Adipocyte (in vitro differentiated cells): Measurements from ENCODE around the gene SMAD2.
"Not testable (repeated sequence)": the region's sequence is repeated elsewhere in the genome, so short reads cannot be mapped to it uniquely, and the experiment has no call there.

Source experiments
- DNase-seq: peaks from one replicate; pipeline ENCODE4 v3.0.0-alpha.2; 2015; ENCODE audit warnings: low read depth
- H3K27me3 ChIP-seq: replicated peaks from 2 replicates; pipeline ENCODE4 v1.7.0; 2013; ENCODE audit warnings: mild to moderate bottlenecking, low read length, moderate library complexity; ENCODE audit not compliant: control insufficient read depth, insufficient read depth
- H3K36me3 ChIP-seq: 2 replicates; pipeline ENCODE4 v1.7.0; 2013; ENCODE audit warnings: low read length, mild to moderate bottlenecking, moderate library complexity; ENCODE audit not compliant: control insufficient read depth, insufficient read depth, severe bottlenecking
- H3K4me1 ChIP-seq: 2 replicates; pipeline ENCODE4 v1.7.0; 2013; ENCODE audit warnings: mild to moderate bottlenecking, low read length, moderate library complexity; ENCODE audit not compliant: control insufficient read depth, insufficient read depth
- H3K4me3 ChIP-seq: 2 replicates; pipeline ENCODE4 v1.7.0; 2013; ENCODE audit warnings: mild to moderate bottlenecking, low read length, moderate library complexity
- H3K9ac ChIP-seq: 2 replicates; pipeline ENCODE4 v1.7.0; 2013; ENCODE audit warnings: mild to moderate bottlenecking, low read length, moderate library complexity
- H3K9me3 ChIP-seq: 2 replicates; pipeline ENCODE4 v1.7.0; 2013; ENCODE audit warnings: mild to moderate bottlenecking, low read length, moderate library complexity; ENCODE audit not compliant: control insufficient read depth

The SMAD2 gene

DNA sequence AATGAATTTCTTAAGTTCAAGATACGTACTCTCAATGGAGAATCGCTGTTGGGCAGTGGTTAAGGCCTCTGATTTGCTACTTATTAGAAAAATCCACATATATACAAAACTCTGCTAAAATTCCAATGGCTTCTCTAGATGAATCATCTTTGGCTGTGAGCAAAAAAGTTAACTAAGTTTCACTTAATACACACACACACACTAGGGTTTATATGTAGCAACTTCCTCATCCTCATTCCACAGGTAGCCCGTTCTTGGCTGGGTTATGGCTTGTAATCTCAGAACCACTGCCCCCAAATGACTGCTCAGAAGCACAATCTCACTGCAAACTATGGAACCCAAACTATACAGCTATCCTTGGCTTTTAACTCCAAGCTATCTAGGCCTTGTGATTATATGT lies 99.7 kb downstream of the SMAD2 start:
- Histone ChIP-seq H3K27me3 (no peaks in the 10 kb centered on the region), H3K4me1 (peaks cover 12% of the 10 kb centered on the region), H3K9me3 (no peaks in the 10 kb centered on the region), H3K4me3 (no peak overlapping the region), H3K9ac (no peak overlapping the region), H3K36me3 (peaks cover 26% of the 10 kb centered on the region)
- no peak for DNase-seq

DNA sequence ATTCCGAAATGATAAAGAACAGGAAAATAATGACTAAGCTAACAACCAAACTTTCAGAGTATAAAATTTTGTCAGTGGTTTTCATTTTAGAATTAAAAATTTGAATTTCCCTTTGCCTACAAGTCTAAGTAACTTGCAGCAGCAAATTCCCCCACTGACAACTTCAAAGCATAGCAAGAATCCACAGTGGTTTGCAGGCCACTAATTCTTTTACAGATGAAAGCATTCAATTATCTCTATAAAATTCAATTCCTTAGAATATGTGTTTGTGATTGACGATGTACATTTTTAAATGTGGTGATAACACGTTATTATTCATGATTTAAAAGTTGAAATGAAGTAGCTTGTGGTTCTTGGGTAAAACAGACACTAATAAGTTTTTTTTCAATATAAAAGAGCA lies 100.6 kb downstream of the SMAD2 start:
- H3K9ac ChIP-seq = no peak overlapping the region

DNA sequence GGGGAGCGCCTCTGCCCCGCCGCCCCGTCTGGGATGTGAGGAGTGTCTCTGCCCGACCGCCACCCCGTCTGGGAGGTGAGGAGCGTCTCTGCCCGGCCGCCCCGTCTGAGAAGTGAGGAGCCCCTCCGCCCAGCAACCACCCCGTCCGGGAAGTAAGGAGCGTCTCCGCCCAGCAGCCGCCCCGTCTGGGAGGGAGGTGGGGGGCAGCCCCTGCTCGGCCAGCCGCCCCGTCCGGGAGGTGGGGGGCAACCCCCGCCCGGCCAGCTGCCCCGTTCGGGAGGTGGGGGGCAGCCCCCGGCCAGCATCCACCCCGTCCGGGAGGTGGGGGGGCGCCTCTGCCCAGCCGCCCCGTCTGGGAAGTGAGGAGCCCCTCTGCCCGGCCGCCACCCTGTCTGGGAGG lies 102.4 kb downstream of the SMAD2 start:
- peaks cover 12% of the 10 kb centered on the region for H3K4me1 ChIP-seq
- not testable (repeated sequence) for H3K9me3 ChIP-seq, H3K9ac ChIP-seq, H3K4me3 ChIP-seq, H3K36me3 ChIP-seq, H3K27me3 ChIP-seq, DNase-seq

More for the DNA sequence above, 100.6 kb downstream of the SMAD2 start:
- H3K9me3 ChIP-seq = no peaks in the 10 kb centered on the region
- H3K27me3 ChIP-seq = no peaks in the 10 kb centered on the region
- no peak overlapping the region for H3K4me3 ChIP-seq
- DNase-seq = no peak
- peaks cover 12% of the 10 kb centered on the region for H3K4me1 ChIP-seq
- peaks cover 21% of the 10 kb centered on the region for H3K36me3 ChIP-seq

DNA sequence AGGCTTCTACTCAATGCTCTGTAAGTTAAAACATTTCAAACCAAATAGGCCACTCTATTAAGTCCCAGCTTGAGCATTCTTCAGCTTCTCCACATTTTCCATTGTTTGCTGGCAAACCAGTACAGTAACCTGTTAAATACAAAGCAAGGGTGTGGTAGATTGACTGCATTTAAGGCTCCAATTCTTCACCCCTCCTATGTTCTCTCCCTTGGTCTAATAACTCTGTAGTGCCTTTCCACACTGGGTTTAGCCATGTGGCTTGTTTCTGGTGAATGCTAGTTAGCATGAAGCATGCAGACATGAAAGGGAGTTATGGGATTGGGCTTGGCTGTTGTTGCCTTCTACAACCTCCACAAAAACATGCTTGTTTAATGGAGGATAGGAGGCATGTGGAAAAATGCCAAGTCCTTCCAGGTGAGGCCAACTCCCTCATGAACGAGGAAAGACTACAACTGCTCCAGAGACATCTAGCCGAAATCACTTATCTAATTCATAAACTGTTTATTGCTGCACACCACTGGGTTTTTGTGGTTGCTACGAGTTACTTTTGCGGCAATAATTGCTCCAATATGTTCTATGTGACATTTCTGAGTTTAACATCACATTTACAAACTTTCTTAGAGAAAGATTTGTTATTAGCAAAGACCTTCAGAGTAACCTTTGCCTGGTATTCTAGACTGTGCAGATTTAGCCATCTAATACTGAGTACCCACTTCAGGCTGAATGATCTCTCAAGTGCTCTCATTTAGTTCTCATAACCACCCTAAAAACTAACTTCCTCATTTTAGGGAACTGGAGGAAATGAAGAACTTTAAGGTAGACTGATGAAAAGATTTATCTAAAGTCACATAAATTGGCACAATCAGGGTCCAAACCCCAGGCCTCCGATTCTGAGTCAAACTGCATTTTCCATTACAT lies 104.0 kb downstream of the SMAD2 start:
- Histone ChIP-seq H3K9ac (no peak overlapping the region), H3K4me3 (no peak overlapping the region), H3K27me3 (no peaks in the 10 kb centered on the region), H3K9me3 (no peaks in the 10 kb centered on the region), H3K36me3 (peaks cover 5% of the 10 kb centered on the region), H3K4me1 (no peaks in the 10 kb centered on the region)
- no peak for DNase-seq

DNA sequence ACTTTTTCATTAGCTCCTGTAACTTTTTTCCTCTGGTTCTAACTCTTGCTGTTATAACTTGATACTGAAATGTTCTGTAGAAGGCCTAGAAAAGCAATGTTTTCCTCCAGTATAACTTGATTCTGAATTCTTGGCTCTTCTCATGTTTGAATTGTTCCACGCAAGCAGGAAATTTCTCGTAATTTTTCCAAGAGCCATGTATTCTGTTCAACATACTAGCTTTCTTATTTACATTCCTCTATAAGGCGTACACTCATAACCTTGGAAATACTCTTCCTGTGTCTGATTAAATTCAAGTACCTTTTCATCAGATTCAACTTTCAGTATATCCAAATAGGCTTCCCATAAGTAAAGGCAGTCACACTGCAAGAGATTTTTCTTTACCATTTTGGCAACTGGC lies 109.1 kb downstream of the SMAD2 start:
- Histone ChIP-seq H3K27me3 (no peaks in the 10 kb centered on the region), H3K9ac (no peak overlapping the region), H3K9me3 (no peaks in the 10 kb centered on the region), H3K36me3 (no peaks in the 10 kb centered on the region), H3K4me3 (no peak overlapping the region), H3K4me1 (peaks cover 10% of the 10 kb centered on the region)
- no peak for DNase-seq

DNA sequence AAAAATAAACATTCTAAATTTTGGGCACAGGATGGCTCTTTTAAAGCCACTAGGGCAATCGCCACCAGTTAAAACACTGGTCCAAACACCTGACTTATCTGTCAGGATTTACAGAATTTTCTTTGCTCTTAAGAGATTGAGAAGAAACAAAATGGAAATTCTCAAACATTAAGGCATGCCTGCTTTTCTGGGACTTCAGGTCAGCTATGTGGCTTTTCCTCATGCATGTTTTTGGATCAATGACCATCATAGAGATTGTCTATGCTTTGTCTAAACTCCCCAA lies 112.7 kb downstream of the SMAD2 start:
- Histone ChIP-seq H3K27me3 (no peaks in the 10 kb centered on the region), H3K4me3 (peak overlapping the region; percentile 74), H3K36me3 (no peaks in the 10 kb centered on the region), H3K9me3 (no peaks in the 10 kb centered on the region), H3K9ac (peak overlapping the region; percentile 56), H3K4me1 (peaks cover 10% of the 10 kb centered on the region)
- DNase-seq = no peak

DNA sequence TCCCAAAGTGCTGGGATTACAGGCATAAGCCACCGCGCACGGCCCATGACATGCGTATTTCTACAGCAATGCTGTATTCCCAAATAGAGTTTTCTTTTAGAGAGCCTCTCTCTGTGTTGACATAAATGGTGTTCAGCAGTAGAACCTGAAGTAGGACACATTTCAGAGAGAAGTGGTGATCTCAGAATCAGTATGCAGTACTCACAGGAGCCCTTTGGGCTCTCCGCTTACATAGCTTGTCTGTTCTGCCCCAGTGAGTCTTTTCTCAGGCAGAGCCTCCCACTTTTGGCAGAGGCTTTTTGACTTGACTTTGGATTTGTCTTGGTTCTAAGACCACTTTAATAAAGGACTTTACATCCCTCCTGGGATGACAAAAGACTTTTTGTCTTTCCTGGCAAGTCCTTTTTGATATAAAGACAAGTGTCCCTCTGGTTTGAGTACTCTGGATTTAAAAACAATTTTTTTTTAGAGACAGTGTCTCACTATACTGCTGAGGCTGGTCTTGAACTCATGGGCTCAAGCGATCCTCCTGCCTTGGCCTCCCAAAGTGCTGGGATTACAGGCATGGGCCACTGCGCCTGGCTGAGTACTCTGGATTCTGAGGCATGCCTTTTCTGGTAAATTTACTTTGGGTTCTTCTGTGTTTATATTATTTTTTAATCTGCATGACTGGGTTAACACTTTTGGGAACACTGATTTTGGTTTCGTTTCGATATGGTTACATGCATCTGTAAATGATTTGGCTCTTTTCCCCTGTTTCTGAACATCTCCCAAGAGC lies 113.3 kb downstream of the SMAD2 start:
- Histone ChIP-seq H3K4me3 (peak overlapping the region; percentile 74), H3K4me1 (peaks cover 10% of the 10 kb centered on the region), H3K9me3 (no peaks in the 10 kb centered on the region), H3K36me3 (no peaks in the 10 kb centered on the region), H3K9ac (peak overlapping the region; percentile 56), H3K27me3 (no peaks in the 10 kb centered on the region)
- peak; percentile 36 for DNase-seq

DNA sequence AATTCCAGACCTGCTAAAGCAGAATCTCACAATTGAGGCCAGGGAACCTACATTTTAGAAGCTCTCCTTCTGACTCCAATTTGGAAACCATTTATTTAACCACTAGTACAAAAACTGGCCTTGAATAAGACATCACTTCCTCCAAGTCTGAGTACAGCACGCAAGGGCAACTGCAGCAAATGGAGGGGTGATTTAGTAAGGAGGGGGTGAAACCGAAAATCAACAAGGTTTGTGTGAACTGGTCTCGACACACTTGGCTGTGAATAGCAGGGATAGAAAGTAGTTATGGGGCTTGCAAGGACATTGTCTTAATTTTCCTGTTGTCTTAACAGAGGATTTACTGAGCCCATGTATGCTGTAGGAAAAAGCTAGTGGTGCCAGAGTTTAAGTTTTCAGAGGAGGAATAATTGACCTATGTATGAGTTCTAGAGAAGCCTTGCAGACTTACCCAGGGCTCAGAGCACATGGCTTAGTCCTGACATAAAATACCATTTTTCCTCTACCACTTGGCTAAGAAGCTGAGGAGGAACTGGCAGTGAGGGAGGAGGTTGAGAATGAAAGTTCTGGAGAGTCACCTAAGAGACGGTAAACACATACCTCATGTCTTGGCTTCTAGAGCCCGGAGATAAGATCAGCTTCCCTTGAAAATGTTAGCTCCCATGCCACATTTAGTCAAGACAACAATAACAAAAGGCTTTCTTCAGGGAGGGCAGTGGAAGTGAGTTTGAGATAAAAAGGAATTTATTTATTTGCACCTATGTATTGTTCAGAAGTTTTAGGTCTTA lies 114.8 kb downstream of the SMAD2 start:
- Histone ChIP-seq H3K36me3 (no peaks in the 10 kb centered on the region), H3K4me1 (peaks cover 10% of the 10 kb centered on the region), H3K27me3 (no peaks in the 10 kb centered on the region), H3K9ac (no peak overlapping the region), H3K9me3 (no peaks in the 10 kb centered on the region), H3K4me3 (no peak overlapping the region)
- DNase-seq = no peak

DNA sequence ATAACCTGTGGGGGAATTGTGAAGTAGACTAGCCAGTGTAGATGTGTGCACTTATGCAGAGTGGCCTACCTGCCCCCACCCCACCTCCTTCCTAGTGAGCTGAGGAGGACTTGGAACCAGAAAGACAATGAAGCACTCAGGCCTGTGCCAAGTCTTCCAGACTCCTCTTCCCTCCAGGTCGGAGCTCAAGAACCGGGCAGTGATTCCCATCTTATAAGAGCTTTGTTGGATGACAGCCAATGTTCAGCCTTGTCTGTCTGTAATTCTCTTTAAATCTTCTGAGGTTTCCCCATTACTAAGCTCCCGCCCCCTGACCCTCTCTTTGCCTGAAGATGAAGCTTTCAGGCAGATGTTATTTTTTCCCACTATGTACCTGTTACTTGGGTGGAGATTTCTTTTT lies 121.0 kb downstream of the SMAD2 start:
- Histone ChIP-seq H3K9ac (no peak overlapping the region), H3K4me1 (no peaks in the 10 kb centered on the region), H3K27me3 (no peaks in the 10 kb centered on the region), H3K36me3 (no peaks in the 10 kb centered on the region), H3K4me3 (no peak overlapping the region), H3K9me3 (peaks cover 8% of the 10 kb centered on the region)
- no peak for DNase-seq

DNA sequence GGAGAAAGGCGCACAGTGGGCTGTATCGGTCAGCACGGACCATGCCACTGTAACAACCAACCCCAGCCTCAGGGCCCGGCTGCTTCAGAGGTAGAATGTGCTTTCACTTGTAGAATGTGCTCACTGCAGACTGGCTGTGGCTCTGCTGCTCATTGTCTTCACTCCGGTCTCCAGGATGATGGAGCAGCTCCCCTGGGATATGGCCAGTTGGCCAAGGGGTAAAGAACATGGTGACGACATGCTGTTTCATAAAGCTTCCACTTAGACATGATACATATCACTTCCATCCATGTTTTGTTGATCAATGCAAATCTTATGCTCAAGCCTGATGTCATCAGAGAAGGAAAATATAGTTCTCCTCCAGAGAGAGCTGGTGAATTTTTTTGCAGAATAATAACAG lies 127.7 kb downstream of the SMAD2 start:
- Histone ChIP-seq H3K9ac (no peak overlapping the region), H3K27me3 (peaks cover 32% of the 10 kb centered on the region), H3K4me3 (no peak overlapping the region), H3K4me1 (no peaks in the 10 kb centered on the region), H3K9me3 (peaks cover 8% of the 10 kb centered on the region), H3K36me3 (no peaks in the 10 kb centered on the region)
- DNase-seq = no peak

DNA sequence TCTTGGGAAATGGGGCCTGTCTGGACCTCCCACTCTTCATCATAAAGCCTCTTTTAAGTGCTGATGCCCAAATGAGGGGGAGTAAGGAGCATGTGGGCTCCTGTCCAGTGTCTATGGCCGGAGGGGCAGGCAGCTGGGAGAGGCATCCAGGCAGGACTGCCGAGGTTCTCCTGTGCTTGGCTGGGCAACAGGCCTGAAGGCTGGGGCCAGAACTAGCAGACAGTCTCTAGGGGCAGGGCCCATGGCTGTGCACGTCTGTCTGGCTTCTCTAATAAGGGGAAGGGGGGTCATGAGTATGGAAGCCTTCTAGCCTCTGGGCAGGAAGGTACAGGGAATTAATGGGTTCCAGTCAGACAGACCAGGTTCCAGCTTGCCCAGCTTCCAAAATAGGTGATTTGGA lies 128.6 kb downstream of the SMAD2 start:
- H3K9ac ChIP-seq = no peak overlapping the region
- H3K27me3 ChIP-seq = peaks cover 34% of the 10 kb centered on the region
- H3K36me3 ChIP-seq = no peaks in the 10 kb centered on the region
- no peak for DNase-seq
- peaks cover 8% of the 10 kb centered on the region for H3K9me3 ChIP-seq
- H3K4me1 ChIP-seq = no peaks in the 10 kb centered on the region
- no peak overlapping the region for H3K4me3 ChIP-seq
